Coronary artery (tissue), 2 donors: Measurements from ENCODE around the gene PSG7.
"Not testable (repeated sequence)": the region's sequence is repeated elsewhere in the genome, so short reads cannot be mapped to it uniquely, and the experiment has no call there.

ENCODE experiments used
- DNase-seq: peaks from one replicate; pipeline ENCODE4 v3.0.0-alpha.2; 2017; ENCODE audit warnings: low spot score
- H3K27ac ChIP-seq, 2 donors: fragments of 200-600 bp; sonication (generic); one replicate each; pipeline ENCODE4 v1.5.1; 2016 to 2019
- H3K4me3 ChIP-seq: fragments of 200-600 bp; sonication (generic); 2 replicates; pipeline ENCODE4 v1.5.1; 2016; ENCODE audit warnings: mild to moderate bottlenecking, moderate library complexity
- TF ChIP-seq, protein P1 (sequence below): fragments of 200-600 bp; sonication (generic); IDR thresholded peaks from one replicate; pipeline ENCODE4 v1.5.1; 2019; ENCODE audit warnings: antibody characterized with exemption

PSG7 gene

DNA sequence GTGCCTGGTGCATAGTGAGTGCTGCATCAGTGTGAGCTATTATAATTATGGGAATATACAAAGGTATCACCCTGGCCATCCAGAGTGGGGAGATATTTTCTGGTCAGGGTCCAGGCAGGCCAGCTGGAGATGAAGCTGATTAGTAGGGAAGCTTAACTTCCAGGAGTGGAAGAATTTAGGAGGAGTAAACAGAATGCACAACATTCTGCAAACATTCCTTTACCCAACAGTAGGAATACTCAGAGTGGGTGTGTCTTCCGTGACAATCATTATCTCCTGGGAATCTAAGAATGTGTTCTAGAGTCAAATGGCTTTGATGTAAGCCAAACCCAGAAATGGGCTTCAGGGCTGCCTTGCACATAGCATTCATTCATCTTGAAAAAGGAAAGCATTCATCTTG, 38.4 kb downstream of the PSG7 start:
- not testable (repeated sequence) for H3K27ac ChIP-seq, DNase-seq, H3K4me3 ChIP-seq

DNA sequence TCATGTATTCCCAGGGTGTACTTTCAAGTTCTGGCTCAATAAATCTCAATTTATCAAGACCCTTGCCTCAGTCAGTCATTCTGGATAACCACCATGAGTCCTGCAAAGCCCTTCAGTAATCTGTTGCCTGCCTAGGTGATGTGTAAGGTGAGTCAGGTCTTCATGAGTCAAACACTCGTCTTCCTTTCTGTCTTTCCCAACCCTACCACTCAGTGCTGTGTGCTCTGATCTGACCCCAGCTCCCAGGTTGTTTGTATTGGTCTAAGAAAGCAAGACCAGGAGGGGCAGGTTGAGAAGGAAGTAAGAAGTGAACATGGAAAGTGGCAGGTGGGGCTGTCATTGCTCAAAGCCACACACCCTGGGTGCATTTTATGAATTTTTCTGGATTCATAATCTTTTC, 39.3 kb downstream of the PSG7 start:
- not testable (repeated sequence) for H3K27ac ChIP-seq, H3K4me3 ChIP-seq, DNase-seq

DNA sequence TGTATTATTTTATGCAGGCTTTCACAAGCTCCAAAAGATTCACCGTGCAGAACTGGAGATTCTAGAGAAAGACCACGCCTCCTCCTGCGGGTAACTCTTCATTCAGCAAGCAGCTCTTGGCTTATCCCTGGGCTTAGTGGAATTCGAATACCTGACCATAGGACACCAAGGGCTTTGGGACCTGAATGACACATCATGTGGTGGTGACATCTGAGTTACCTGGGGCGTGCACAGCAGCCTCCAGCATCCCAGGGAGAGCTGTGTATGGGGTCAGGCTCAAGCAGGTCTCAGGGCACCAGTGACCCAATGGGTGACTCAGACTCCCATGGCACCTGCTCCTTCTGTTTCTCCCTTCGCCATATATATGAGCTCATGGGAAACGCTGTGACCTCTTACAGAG, 46.6 kb downstream of the PSG7 start:
- H3K4me3 ChIP-seq: not testable (repeated sequence)

DNA sequence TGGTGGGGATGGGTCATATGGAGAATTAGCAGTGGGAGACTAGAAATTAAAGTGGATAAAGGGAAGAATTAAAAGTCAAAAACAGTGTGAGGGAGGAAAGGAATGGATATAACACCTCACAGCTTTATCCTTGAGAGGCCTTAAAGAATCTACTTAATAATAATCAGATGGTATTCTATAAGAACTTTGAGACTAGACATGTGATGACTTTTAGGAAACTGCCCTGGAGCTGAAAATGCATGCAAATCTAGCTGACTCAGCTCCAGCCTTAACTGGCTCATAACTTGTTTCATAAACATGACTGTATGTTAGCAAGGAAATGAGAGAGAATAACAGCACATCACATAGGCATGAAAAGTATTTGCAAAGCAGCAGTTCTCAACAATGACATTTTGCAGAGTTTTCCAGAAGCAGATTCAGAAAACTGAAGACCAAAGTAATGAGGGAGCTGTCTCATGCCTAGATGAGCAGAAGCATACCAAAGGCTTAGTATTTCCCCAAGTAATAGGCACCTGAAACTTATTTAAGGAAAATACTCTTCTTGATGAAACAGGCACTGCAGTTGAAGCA, 49.0 kb downstream of the PSG7 start:
- not testable (repeated sequence) for H3K27ac ChIP-seq, DNase-seq, H3K4me3 ChIP-seq

More for the DNA sequence above, 46.6 kb downstream of the PSG7 start:
- not testable (repeated sequence) for H3K27ac ChIP-seq, DNase-seq

DNA sequence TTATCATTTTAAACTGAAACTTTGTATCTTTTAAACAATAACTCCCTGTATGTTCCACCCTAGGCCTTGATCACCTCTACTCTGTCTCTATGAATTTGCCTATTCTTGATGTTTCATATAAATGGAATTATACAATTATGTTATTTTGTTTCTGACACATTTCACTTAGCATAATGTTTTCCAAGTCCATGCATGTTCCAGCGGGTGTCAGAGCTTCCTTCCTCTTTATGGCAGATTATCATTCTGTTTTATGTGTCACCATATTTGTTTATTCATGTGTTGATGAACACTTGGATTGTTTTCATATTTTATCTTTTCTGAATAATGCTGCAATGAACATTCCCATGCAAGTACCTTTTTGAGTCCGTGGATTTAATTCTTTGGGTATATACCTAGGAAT, 54.3 kb downstream of the PSG7 start:
- DNase-seq, H3K4me3 ChIP-seq: not testable (repeated sequence)

GRCh38 chr19:42882010-42882409, 55.0 kb downstream of the PSG7 start:
- not testable (repeated sequence) for DNase-seq, H3K4me3 ChIP-seq, H3K27ac ChIP-seq

More for the DNA sequence above, 54.3 kb downstream of the PSG7 start:
- H3K27ac ChIP-seq: not testable (repeated sequence)

GRCh38 chr19:42881279-42881678, 55.7 kb downstream of the PSG7 start:
- not testable (repeated sequence) for DNase-seq, H3K27ac ChIP-seq, H3K4me3 ChIP-seq

GRCh38 chr19:42880621-42881020, 56.4 kb downstream of the PSG7 start:
- DNase-seq, H3K4me3 ChIP-seq, H3K27ac ChIP-seq: not testable (repeated sequence)

DNA sequence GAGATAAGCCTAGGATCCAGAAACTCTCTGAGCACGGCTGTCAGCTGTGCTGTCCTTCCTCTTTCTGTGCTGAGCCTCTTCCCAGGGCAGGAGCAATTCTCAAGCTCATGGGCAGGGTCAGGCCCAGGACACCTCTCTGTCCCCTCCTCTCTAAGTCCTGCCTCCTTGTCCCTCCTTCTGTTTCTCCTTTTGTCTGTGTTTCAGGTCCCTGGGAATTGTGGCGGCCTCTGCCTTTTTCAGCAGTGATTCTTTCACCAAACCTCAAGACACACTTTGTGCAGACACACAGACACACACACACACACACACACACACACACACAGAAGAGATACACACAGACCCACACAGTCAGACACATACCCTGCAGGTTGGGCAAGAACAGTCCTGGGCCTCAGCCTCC, 57.4 kb downstream of the PSG7 start, which contains the start of gene PSG1:
TSS of gene PSG1 (minus strand) at position 101 of the 400 bp plus-strand sequence. CDS start 132 bp downstream, outside the sequence.
- DNase-seq: no peak
- Histone ChIP-seq H3K27ac (no peak within 1 kb of the TSS), H3K4me3 (no peak within 1 kb of the TSS)
- TF ChIP-seq, protein P1, sequence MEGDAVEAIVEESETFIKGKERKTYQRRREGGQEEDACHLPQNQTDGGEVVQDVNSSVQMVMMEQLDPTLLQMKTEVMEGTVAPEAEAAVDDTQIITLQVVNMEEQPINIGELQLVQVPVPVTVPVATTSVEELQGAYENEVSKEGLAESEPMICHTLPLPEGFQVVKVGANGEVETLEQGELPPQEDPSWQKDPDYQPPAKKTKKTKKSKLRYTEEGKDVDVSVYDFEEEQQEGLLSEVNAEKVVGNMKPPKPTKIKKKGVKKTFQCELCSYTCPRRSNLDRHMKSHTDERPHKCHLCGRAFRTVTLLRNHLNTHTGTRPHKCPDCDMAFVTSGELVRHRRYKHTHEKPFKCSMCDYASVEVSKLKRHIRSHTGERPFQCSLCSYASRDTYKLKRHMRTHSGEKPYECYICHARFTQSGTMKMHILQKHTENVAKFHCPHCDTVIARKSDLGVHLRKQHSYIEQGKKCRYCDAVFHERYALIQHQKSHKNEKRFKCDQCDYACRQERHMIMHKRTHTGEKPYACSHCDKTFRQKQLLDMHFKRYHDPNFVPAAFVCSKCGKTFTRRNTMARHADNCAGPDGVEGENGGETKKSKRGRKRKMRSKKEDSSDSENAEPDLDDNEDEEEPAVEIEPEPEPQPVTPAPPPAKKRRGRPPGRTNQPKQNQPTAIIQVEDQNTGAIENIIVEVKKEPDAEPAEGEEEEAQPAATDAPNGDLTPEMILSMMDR: no peak

- not testable (repeated sequence) for H3K4me3 ChIP-seq, H3K27ac ChIP-seq, DNase-seq
These were observed 60.4 kb downstream of the PSG7 start for GRCh38 chr19:42876596-42876995.

- not testable (repeated sequence) for DNase-seq, H3K27ac ChIP-seq, H3K4me3 ChIP-seq
These were observed 61.1 kb downstream of the PSG7 start for GRCh38 chr19:42875881-42876280.

DNA sequence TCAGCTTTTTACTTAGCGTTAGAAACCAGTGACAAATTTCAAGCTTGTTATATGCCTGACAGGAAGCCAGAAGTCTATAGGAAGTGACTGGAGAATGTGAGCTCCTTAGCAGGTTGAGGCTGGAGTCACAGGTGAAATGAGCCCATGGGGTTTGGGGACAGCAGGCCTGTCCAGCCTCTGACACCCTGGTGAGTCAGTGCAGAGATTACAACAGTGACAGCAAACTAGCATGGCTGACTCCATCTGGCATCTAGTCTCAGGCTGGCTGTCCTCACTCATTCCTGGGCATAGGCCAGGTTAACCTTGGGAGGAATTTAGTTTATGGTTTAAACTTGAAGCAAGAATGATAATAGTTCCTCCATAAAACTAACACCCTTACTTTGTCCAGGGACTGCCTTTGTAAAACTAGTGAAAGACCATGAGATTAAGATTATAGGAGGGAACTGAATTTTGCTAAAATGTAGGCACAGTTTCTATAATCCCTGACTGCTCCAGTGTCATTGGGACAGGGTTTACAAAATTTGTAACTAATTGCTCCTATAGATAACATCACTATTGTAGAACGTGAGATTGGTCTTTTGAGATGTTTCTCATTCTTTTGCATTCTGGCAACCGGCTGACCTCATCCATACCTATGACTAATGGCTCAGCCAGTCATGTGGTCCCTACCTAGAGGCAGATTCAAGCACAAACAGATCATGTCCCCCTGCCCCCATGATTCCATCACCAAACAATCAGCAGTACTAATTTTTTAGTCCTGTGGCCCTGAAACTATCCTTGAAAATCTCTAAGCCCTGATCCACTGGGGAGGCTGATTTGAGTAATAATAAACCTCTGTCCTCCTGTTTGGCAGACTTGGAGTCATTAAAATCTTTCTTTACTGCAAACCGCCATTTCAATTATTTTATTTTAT, 61.9 kb downstream of the PSG7 start:
- not testable (repeated sequence) for H3K27ac ChIP-seq, DNase-seq, H3K4me3 ChIP-seq

DNA sequence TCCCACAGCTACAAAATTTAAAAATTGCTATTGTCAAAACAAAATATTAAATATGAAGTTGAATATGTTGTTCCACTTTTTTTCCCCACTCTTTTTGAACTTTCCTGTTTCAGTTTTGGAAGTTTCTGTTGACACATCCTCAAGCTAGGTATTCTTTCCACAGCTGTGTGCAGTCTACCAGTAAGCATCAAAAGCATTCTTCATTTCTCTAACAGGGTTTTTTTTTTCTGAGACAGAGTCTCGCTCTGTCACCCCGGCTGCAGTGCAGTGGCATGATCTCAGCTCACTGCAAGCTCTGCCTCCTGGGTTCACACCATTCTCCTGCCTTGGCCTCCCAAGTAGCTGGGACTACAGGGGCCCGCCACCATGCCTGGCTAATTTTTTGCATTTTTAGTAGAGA, 62.9 kb downstream of the PSG7 start:
- H3K27ac ChIP-seq, DNase-seq: not testable (repeated sequence)

More for the DNA sequence above, 62.9 kb downstream of the PSG7 start:
- not testable (repeated sequence) for H3K4me3 ChIP-seq
